ENCODE measurements around the gene IFT20.
"Not testable (repeated sequence)": the region's sequence is repeated elsewhere in the genome, so short reads cannot be mapped to it uniquely, and the experiment has no call there.

The IFT20 gene

GRCh38 chr17:28306954-28307401 lies 28.3 kb downstream of the IFT20 start:
- no peak for DNase-seq (ENCODE audit: low read depth)

GRCh38 chr17:28298449-28298848 lies 36.8 kb downstream of the IFT20 start:
- no peak for DNase-seq (ENCODE audit: low read depth)

GRCh38 chr17:28295677-28296578 lies 39.3 kb downstream of the IFT20 start:
- no peak for DNase-seq (ENCODE audit: low read depth)

DNA sequence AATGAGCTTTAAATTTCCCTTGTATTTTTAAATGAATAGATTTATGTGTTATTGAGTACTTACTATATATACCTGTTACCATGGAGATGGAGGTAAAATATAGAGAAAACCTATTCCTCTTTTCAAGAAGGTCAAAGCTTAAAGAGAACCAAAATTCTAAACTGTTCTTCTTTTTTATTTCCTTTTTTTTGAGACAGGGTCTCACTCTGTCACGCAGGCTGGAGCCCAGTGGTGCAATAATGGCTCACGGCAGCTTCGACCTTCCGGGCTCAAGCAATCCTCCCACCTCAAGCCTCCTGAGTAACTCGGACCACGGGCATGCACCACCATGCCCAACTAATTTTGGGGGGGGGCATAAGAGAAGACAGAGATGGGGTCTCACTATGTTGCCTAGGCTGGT lies 41.3 kb downstream of the IFT20 start:
- DNase-seq (ENCODE audit: low read depth) = no peak

DNA sequence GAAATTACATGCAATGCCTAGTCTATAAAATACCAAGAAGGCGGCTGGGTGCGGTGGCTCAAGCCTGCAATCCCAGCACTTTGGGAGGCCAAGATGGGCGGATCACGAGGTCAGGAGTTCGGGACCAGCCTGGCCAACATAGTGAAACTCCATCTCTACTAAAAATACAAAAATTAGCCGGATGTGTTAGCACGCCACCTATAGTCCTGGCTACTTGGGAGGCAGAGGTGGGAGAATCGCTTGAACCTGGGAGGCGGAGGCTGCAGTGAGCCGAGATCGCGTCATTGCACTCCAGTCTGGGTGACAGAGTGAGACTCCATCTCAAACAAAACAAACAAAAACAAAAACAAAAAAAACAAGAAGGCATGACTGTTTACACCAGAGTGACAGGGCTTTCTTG lies 42.4 kb downstream of the IFT20 start:
- not testable (repeated sequence) for DNase-seq (ENCODE audit: low read depth)

DNA sequence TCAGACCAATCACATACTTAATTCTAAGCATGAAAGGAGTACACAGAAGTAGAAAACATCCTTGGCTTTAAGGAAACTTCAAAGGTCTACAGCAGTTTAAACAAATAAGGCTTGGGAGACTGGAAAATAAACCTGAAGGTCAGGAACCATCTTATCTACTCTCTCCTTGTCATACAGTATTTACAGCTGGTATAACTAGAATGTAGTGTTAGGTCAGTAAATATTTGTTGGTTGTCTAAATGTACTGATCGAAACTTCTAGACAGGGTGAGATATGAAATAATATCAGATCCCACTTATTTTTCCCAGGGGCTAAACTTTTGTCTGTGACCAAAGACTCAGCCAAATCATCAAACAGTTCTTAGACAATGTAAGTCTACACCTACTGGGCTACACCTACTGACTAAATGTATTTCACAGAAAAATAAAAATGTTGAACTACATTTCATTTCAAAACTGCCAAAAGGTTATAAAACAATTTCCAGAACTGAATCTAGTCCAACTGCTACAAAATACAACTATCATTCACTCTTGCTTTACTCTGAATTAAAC lies 43.4 kb downstream of the IFT20 start:
- DNase-seq (ENCODE audit: low read depth) = no peak

DNA sequence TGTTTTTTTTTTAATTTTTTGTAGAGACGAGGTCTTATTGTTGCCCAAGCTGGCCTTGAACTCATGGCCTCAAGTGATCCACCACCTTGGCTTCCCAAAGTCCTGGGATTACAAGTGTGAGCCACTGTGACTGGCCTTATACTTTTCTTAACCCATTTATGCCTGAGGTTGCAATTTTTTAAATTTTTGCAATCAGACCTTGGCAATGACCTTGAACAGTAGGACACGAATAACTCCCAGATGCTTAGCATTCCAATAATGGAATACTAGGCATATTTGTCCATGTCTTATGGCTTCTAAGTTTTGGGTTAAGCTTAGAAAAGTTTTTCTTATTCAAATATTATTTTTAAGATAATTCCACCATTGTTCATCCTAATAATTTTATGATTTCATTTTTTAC lies 44.6 kb downstream of the IFT20 start:
- DNase-seq (ENCODE audit: low read depth) = no peak

DNA sequence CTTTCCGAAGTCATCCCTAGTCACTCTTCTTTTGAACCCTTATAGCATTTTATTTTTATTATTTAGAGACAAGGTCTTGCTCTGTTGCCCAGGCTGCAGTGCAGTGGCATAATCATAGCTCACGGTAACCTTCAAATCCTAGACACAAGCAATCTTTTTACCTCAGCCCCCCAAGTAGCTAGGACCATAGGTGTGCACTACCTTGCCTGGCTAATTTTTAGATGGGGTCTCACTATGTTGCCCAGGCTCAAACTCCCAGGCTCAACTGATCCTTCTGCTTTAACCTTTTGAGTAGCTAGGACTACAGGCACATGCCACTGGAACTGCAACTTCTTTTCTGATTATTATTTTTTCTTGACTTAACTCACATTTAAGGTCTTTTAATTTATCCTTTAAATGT lies 49.3 kb downstream of the IFT20 start:
- no peak for DNase-seq (ENCODE audit: low read depth)

GRCh38 chr17:28282596-28282995 lies 52.7 kb downstream of the IFT20 start:
- peak; percentile 68 for DNase-seq (ENCODE audit: low read depth)

- DNase-seq (ENCODE audit: low read depth) = no peak
These were observed 54.4 kb downstream of the IFT20 start for GRCh38 chr17:28280826-28281225.

DNA sequence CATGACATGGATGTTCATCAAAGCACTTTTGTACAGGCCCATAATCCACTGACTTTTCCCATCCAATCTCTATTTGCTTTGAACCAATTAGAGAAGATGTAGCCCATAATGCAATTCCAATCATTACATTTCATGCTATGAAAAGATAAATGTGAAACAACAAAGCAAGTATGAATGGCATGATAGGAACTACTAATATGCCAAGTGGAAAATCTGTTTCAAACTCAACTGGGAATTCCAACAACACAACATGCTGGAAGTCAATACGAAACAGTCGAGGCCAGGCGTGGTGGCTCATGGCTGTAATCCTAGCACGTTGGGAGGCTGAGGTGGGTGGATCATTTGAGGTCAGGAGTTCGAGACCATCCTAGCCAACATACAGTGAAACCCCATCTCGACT lies 55.9 kb downstream of the IFT20 start:
- no peak for DNase-seq (ENCODE audit: low read depth)

Measured in GM04504 (cell line).